Peyer's patch (tissue), 4 donors: Measurements from ENCODE around the gene PRAMEF17.
"Not testable (repeated sequence)": the region's sequence is repeated elsewhere in the genome, so short reads cannot be mapped to it uniquely, and the experiment has no call there.

ENCODE experiments used
- POLR2A ChIP-seq, 2 donors: fragments of 450-650 bp; IDR thresholded peaks; one replicate each; pipeline ENCODE4 v1.5.1; 2017; ENCODE audit warnings: antibody characterized with exemption in 2 of 2, mild to moderate bottlenecking in 2 of 2, moderate library complexity in 2 of 2
- TF ChIP-seq, protein P1 (sequence below), 6 experiments: fragments of 450-650 bp in 4 of 6; fragments of 200-600 bp in 2 of 6; sonication (generic) in 1 of 6; IDR thresholded peaks; one replicate each; pipeline ENCODE4 v1.5.1; 2017 to 2019; ENCODE audit warnings: antibody characterized with exemption in 6 of 6, mild to moderate bottlenecking in 3 of 6, moderate library complexity in 1 of 6

DNA sequence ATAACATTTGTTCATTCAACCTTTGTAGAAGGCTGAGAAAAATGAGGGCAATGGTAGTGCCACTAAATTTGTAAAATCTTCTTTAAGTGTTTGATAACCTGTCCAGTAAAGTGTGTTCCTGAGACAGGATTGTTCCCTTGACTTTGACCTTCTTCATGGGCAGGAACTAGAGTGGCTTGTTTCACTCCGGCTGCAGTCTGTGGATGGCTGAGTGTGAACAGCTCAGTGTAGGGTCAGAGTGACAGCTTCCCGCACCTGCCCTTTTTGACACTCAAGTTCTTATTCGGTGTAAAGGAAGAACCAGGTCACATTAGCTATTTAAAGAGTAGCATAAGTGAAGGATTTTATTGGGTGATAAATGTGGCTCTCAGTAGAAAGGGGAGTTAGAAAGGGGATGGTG lies 9.1 kb upstream of the PRAMEF17 start:
- TF ChIP-seq POLR2A (IDR thresholded peaks at IDR 0.05): not testable (repeated sequence)
- TF ChIP-seq, protein P1, sequence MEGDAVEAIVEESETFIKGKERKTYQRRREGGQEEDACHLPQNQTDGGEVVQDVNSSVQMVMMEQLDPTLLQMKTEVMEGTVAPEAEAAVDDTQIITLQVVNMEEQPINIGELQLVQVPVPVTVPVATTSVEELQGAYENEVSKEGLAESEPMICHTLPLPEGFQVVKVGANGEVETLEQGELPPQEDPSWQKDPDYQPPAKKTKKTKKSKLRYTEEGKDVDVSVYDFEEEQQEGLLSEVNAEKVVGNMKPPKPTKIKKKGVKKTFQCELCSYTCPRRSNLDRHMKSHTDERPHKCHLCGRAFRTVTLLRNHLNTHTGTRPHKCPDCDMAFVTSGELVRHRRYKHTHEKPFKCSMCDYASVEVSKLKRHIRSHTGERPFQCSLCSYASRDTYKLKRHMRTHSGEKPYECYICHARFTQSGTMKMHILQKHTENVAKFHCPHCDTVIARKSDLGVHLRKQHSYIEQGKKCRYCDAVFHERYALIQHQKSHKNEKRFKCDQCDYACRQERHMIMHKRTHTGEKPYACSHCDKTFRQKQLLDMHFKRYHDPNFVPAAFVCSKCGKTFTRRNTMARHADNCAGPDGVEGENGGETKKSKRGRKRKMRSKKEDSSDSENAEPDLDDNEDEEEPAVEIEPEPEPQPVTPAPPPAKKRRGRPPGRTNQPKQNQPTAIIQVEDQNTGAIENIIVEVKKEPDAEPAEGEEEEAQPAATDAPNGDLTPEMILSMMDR (IDR thresholded peaks at IDR 0.05): not testable (repeated sequence)
